Activated CD4-positive, alpha-beta T cell treated with anti-CD3 and anti-CD28 coated beads, Interleukin-2, amount 50 U/mL, for 48 hours (primary cell): Measurements from ENCODE around the gene PPP4C.
A peak's percentile ranks its signal among the peaks of the same experiment; 100 is the strongest.

ENCODE experiments used
- DNase-seq, 2 experiments: peaks; one replicate each; pipeline ENCODE4 v3.0.0-alpha.2; 2020

PPP4C gene

GRCh38 chr16:30083216-30084055, 7.6 kb downstream of the PPP4C start:
- DNase-seq = no peak

GRCh38 chr16:30084096-30084815, 8.5 kb downstream of the PPP4C start:
- DNase-seq = no peak

GRCh38 chr16:30084816-30085159, 9.0 kb downstream of the PPP4C start:
- no peak for DNase-seq

- no peak for DNase-seq
Measured at GRCh38 chr16:30085247-30085646, 9.5 kb downstream of the PPP4C start.

GRCh38 chr16:30085820-30086219, 10.0 kb downstream of the PPP4C start:
- DNase-seq = no peak

GRCh38 chr16:30086291-30087140, 10.7 kb downstream of the PPP4C start:
- no peak for DNase-seq

- DNase-seq = no peak
Measured at GRCh38 chr16:30087181-30087898, 11.5 kb downstream of the PPP4C start.

- DNase-seq = no peak
Measured at GRCh38 chr16:30088237-30088831, 12.5 kb downstream of the PPP4C start.

GRCh38 chr16:30088832-30089624, 13.2 kb downstream of the PPP4C start:
- no peak for DNase-seq

- no peak for DNase-seq
Measured at GRCh38 chr16:30090610-30091331, 15.0 kb downstream of the PPP4C start.

- peak; percentile 92 to 94 for DNase-seq
Measured at GRCh38 chr16:30091474-30092372, 15.9 kb downstream of the PPP4C start, which contains the start of gene TBX6. Gene TBX6, minus strand, starts transcription at chr16:30091924. Its CDS starts 731 bp downstream, at chr16:30091193.

- DNase-seq = peak; percentile 82 to 84
Measured at GRCh38 chr16:30092373-30093010, 16.7 kb downstream of the PPP4C start.

- no peak for DNase-seq
Measured at GRCh38 chr16:30094541-30095165, 18.9 kb downstream of the PPP4C start.

GRCh38 chr16:30095166-30096078, 19.6 kb downstream of the PPP4C start:
- no peak for DNase-seq

GRCh38 chr16:30096105-30096861, 20.5 kb downstream of the PPP4C start, which contains the start of gene YPEL3:
Gene YPEL3, minus strand, starts transcription at chr16:30096213. Its CDS starts 731 bp downstream, at chr16:30095482.
- DNase-seq = peak; percentile 86 to 87

- no peak for DNase-seq
Measured at GRCh38 chr16:30096862-30097563, 21.2 kb downstream of the PPP4C start.
